K562 (cell line): ENCODE results near the gene TNFRSF13B. TPM values are rescaled to one million over a fixed set of nuclear protein-coding genes. Genes with fewer than 3 reads are reported as not detected.

Experiments
- ATAC-seq: fragments of 200-7000 bp; cut with Tn5 transposase; 3 replicates; pipeline ENCODE4 v1.9.1; 2020; ENCODE audit warnings: moderate library complexity
- BruUV-seq: library from RNA; stranded (reverse); fragments of 400-500 nt; replicated peaks from 2 replicates; lab custom pipeline; 2021; lab: Mats Ljungman, UMichigan
- CTCF ChIA-PET: fragments of 300-600 bp; formaldehyde crosslinking; extraction: SDS; loops from one replicate; lab custom pipeline; 2021; ENCODE audit warnings: low intra/inter-chr PET ratio; lab: Yijun Ruan, JAX
- POLR2A ChIA-PET: fragments of 300-600, 350-650 bp; sonication (Branson Sonifier 250); formaldehyde crosslinking; extraction: SDS; loops from one replicate; lab custom pipeline; 2021; ENCODE audit warnings: antibody characterized with exemption, inconsistent platforms; lab: Yijun Ruan, JAX
- DNase-seq, 4 experiments: peaks; one replicate each; pipeline versions ENCODE4 v3.0.0 to v3.0.0-alpha.2; 2011 to 2018; ENCODE audit warnings: low spot score in 3 of 4, mixed read lengths in 3 of 4; ENCODE audit errors: extremely low read depth in 1 of 4
- FAIRE-seq: peaks from 2 replicates; lab custom pipeline; 2011; peaks lifted over from hg19 to GRCh38; lab: Jason Lieb, UNC
- H2AFZ ChIP-seq: 2 replicates; pipeline ENCODE4 v1.6.0; 2011; ENCODE audit warnings: low read depth, low read length, control low read depth, inconsistent platforms
- H3K27ac ChIP-seq: fragments of 200-600 bp; 3 replicates; pipeline ENCODE4 v1.8.0; 2011; ENCODE audit warnings: low read depth, mild to moderate bottlenecking, control low read depth, inconsistent platforms, low read length, moderate library complexity, mixed read lengths; ENCODE audit errors: extremely low read depth
- H3K27me3 ChIP-seq, 2 experiments: fragments of 300-600 bp in 1 of 2; 2 replicates in 1 of 2; 3 replicates in 1 of 2; pipeline versions ENCODE4 v1.6.0 to v1.8.0; 2011; ENCODE audit warnings: inconsistent platforms in 2 of 2, low read length in 2 of 2, mild to moderate bottlenecking in 1 of 2, mixed read lengths in 1 of 2, moderate library complexity in 1 of 2; ENCODE audit not compliant: control insufficient read depth in 2 of 2, insufficient read depth in 2 of 2
- H3K36me3 ChIP-seq: fragments of 300-600 bp; 3 replicates; pipeline ENCODE4 v1.8.0; 2011; ENCODE audit warnings: mild to moderate bottlenecking, low read length, inconsistent platforms; ENCODE audit not compliant: control insufficient read depth, insufficient read depth
- H3K4me1 ChIP-seq, 2 experiments: fragments of 200-600 bp in 1 of 2; replicated peaks in 1 of 2; 2 replicates in 1 of 2; 3 replicates in 1 of 2; pipeline versions ENCODE4 v1.5.1 to v1.8.0; 2011; ENCODE audit warnings: inconsistent platforms in 2 of 2, low read length in 2 of 2, mild to moderate bottlenecking in 1 of 2, mixed read lengths in 1 of 2, moderate library complexity in 1 of 2; ENCODE audit not compliant: control insufficient read depth in 2 of 2, insufficient read depth in 2 of 2
- H3K4me2 ChIP-seq: 2 replicates; pipeline ENCODE4 v1.6.1; 2011; ENCODE audit warnings: low read length, control low read depth, inconsistent platforms, mixed read lengths; ENCODE audit not compliant: insufficient read depth
- H3K4me3 ChIP-seq: fragments of 200-600 bp; sonication (generic), shearing (Covaris generic); 2 replicates; pipeline ENCODE4 v1.5.1; 2016; ENCODE audit warnings: control low read depth, inconsistent platforms
- H3K79me2 ChIP-seq: fragments of 200-600 bp; 3 replicates; pipeline ENCODE4 v1.8.0; 2011; ENCODE audit warnings: low read length, inconsistent platforms; ENCODE audit not compliant: control insufficient read depth, insufficient read depth
- H3K9ac ChIP-seq, 2 experiments: 2 replicates each; pipeline versions ENCODE4 v1.6.0 to v1.6.1; 2011; ENCODE audit warnings: low read depth in 2 of 2, low read length in 2 of 2, control low read depth in 1 of 2, inconsistent platforms in 1 of 2, mild to moderate bottlenecking in 1 of 2, mixed read lengths in 1 of 2; ENCODE audit not compliant: insufficient read depth in 1 of 2
- H3K9me1 ChIP-seq: one replicate; pipeline ENCODE4 v1.6.0; 2011; ENCODE audit warnings: inconsistent platforms, mild to moderate bottlenecking, low read length, moderate library complexity; ENCODE audit not compliant: control insufficient read depth, insufficient read depth
- H3K9me3 ChIP-seq: replicated peaks from 2 replicates; pipeline ENCODE4 v1.5.1; 2011; ENCODE audit warnings: low read depth, low read length, inconsistent platforms; ENCODE audit not compliant: control insufficient read depth, insufficient read depth
- H4K20me1 ChIP-seq: replicated peaks from 2 replicates; pipeline ENCODE4 v1.6.1; 2011; ENCODE audit warnings: low read length, inconsistent platforms, mixed read lengths; ENCODE audit not compliant: control insufficient read depth, insufficient read depth
- ADNP ChIP-seq: fragments of 200-800 bp; sonication (Bioruptor generic); IDR thresholded peaks from 2 replicates; pipeline ENCODE4 v1.6.1; 2016; ENCODE audit warnings: missing genetic modification characterization, missing compliant biosample characterization
- ELF1 ChIP-seq: fragments of 200-800 bp; sonication (Bioruptor generic); IDR thresholded peaks from 2 replicates; pipeline ENCODE4 v1.6.1; 2016; ENCODE audit warnings: missing genetic modification characterization, missing compliant biosample characterization
- PRPF4 ChIP-seq: fragments of 200-400 bp; formaldehyde crosslinking; IDR thresholded peaks from one replicate; pipeline ENCODE4 v1.6.1; 2017; ENCODE audit warnings: low read length, low read depth, mild to moderate bottlenecking; ENCODE audit not compliant: insufficient read depth, poor library complexity, severe bottlenecking
- RHOXF2B ChIP-seq: fragments of 250-450 bp; sonication (Bioruptor Pico); conservative IDR thresholded peaks from 2 replicates; pipeline ENCODE4 v1.5.1; 2021
- TOE1 ChIP-seq, 2 experiments: fragments of 450-650 bp in 1 of 2; sonication (generic) in 1 of 2; formaldehyde crosslinking in 1 of 2; IDR thresholded peaks; 2 replicates each; pipeline versions ENCODE4 v1.7.1 to v1.8.0; 2016 to 2022; ENCODE audit warnings: borderline replicate concordance in 2 of 2, mild to moderate bottlenecking in 2 of 2, antibody characterized with exemption in 1 of 2, inconsistent platforms in 1 of 2, low read depth in 1 of 2, missing genetic modification reagents in 1 of 2, moderate library complexity in 1 of 2
- ZNF24 ChIP-seq: fragments of 450-650 bp; IDR thresholded peaks from 2 replicates; pipeline ENCODE4 v1.6.1; 2016
- WGBS: fragments of 100-300 bp; shearing (Covaris generic); methylation state at CpG from one replicate; pipeline ENCODE4 v1.1.6; 2016; ENCODE audit warnings: low coverage, mixed read lengths; ENCODE audit not compliant: insufficient coverage; ENCODE audit errors: missing lambda C conversion rate; 5-methylcytosine and 5-hydroxymethylcytosine counted together
- in situ Hi-C: fragments of 300-500 bp; cut with MboI; formaldehyde crosslinking; loops from 4 replicates; pipeline ENCODE4 v1.15.0; 2018; ENCODE audit warnings: inconsistent platforms, mixed read lengths
- intact Hi-C: fragments of 100-400 bp; cut with micrococcal nuclease; formaldehyde crosslinking; loops from 2 replicates; pipeline ENCODE4 v1.14.2; 2022
- polyA plus RNA-seq, 8 experiments: library from polyadenylated mRNA; depleted of rRNA in 4 of 8; stranded (reverse) in 5 of 8; unstranded in 3 of 8; fragments of >200 nt; fragmentation: Nextera tagmentation in 2 of 8; fragmentation: Illumina TruSeq in 1 of 8; extraction: Ambion mirVana in 2 of 8; extraction: Trizol in 1 of 8; gene quantifications; 2 replicates each; pipeline versions ENCODE4 v1.2.1 to v1.2.3, GENCODE V29; 2011 to 2014; ENCODE audit warnings: inconsistent platforms in 1 of 8, missing spikeins in 1 of 8
- total RNA-seq, 7 experiments: library from RNA; depleted of rRNA in 6 of 7; stranded (reverse); fragments of >200 nt in 6 of 7; fragmentation: Illumina TruSeq in 2 of 7; extraction: Trizol in 2 of 7; gene quantifications; 2 replicates each; pipeline versions ENCODE4 v1.2.1 to v1.2.3, GENCODE V29; 2011 to 2021; ENCODE audit warnings: low replicate concordance in 1 of 7
- TF ChIP-seq, protein P1 (sequence below): sonication (generic); formaldehyde crosslinking; IDR thresholded peaks from 2 replicates; pipeline ENCODE4 v1.8.0; 2023; ENCODE audit warnings: mild to moderate bottlenecking, missing genetic modification reagents
- TF ChIP-seq, protein P2 (sequence below): sonication (generic); formaldehyde crosslinking; IDR thresholded peaks from 2 replicates; pipeline ENCODE4 v1.8.0; 2023; ENCODE audit warnings: mild to moderate bottlenecking, missing genetic modification reagents
- TF ChIP-seq, protein P3 (sequence below): sonication (generic); formaldehyde crosslinking; IDR thresholded peaks from 2 replicates; pipeline ENCODE4 v1.8.1; 2023; ENCODE audit warnings: mild to moderate bottlenecking, missing genetic modification reagents
- TF ChIP-seq, protein P4 (sequence below): fragments of 450-650 bp; formaldehyde crosslinking; IDR thresholded peaks from 2 replicates; pipeline ENCODE4 v1.4.0; 2020; ENCODE audit warnings: mild to moderate bottlenecking, moderate library complexity

TNFRSF13B gene
- total and polyA plus RNA-seq, 9 of the 15 experiments (the other 6 are each of a cell fraction or from before 2014, with no cell fraction given): not detected

DNA sequence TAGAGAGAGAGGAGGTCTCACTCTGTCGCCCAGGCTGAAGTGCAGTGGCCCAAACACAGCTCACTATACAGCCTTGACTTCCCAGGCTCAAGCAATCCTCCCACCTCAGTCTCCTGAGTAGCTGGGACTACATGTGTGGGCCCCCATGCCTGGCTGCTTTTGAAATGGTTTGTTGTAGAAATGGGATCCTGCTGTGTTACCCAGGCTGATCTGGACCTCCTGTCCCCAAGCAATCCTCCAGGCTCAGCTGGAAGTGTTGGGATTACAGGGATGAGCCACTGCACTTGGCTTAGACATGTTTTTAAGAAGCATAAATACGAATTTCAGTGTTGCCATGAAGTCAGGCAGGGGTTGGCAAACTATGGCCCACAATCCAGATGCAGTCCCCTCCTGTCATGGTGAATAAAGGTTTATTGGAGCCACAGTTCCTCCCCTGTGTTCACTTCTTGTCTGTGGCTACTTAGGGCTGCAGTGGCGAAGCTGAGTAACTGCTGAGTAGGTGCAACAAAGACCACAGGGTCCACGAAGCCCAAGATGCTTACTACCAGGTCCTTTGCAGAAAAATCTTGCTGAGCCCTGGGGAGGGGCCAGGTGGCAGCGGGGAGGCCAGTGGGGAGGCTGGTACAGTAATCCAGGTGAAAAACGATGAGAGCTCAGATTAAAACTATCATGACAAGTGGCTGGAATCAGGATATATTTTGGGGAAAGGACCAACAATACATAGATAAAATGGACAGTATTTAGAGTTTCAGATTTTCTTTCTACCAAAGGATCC lies 35.2 kb downstream of the TNFRSF13B start:
- no peaks in the 10 kb centered on the region for H3K9me3 ChIP-seq
- H2AFZ ChIP-seq: no peak overlapping the region
- FAIRE-seq (no peak), DNase-seq (no peak), ATAC-seq (no peak)
- in situ Hi-C loops (no loop called here), intact Hi-C loops (no loop called here)
- no peaks in the 10 kb centered on the region for H3K9me1 ChIP-seq
- H3K4me1 ChIP-seq: no peaks in the 10 kb centered on the region
- no peak overlapping the region for H3K4me2 ChIP-seq
- H3K79me2 ChIP-seq: no peaks in the 10 kb centered on the region
- ChIA-PET POLR2A (no interaction called here), CTCF (no interaction called here)
- BruUV-seq: no TSS peak
- H3K27ac ChIP-seq: no peak overlapping the region
- H3K27me3 ChIP-seq: peaks cover 0 to 71% of the 10 kb centered on the region in 2 experiments; a peak in 2 of 5 replicates
- no peaks in the 10 kb centered on the region for H3K36me3 ChIP-seq
- 0% methylated on average over 6 of the region's 6 CpGs for WGBS
- no peaks in the 10 kb centered on the region for H4K20me1 ChIP-seq
- H3K4me3 ChIP-seq: no peak overlapping the region
- H3K9ac ChIP-seq: no peak overlapping the region
- TF ChIP-seq ELF1 (no peak), ADNP (no peak), RHOXF2B (CRISPR knock-in tag) (no peak), ZNF24 (no peak), PRPF4 (no peak), TOE1 (IDR thresholded peaks at IDR 0.05; ENCODE audit: borderline replicate concordance) (no peak), TOE1 (CRISPR knock-in tag; IDR thresholded peaks at IDR 0.05; ENCODE audit: borderline replicate concordance, low read depth) (no peak)
- TF ChIP-seq, protein P1, sequence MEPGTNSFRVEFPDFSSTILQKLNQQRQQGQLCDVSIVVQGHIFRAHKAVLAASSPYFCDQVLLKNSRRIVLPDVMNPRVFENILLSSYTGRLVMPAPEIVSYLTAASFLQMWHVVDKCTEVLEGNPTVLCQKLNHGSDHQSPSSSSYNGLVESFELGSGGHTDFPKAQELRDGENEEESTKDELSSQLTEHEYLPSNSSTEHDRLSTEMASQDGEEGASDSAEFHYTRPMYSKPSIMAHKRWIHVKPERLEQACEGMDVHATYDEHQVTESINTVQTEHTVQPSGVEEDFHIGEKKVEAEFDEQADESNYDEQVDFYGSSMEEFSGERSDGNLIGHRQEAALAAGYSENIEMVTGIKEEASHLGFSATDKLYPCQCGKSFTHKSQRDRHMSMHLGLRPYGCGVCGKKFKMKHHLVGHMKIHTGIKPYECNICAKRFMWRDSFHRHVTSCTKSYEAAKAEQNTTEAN (CRISPR knock-in tag): no peak
- TF ChIP-seq, protein P2, sequence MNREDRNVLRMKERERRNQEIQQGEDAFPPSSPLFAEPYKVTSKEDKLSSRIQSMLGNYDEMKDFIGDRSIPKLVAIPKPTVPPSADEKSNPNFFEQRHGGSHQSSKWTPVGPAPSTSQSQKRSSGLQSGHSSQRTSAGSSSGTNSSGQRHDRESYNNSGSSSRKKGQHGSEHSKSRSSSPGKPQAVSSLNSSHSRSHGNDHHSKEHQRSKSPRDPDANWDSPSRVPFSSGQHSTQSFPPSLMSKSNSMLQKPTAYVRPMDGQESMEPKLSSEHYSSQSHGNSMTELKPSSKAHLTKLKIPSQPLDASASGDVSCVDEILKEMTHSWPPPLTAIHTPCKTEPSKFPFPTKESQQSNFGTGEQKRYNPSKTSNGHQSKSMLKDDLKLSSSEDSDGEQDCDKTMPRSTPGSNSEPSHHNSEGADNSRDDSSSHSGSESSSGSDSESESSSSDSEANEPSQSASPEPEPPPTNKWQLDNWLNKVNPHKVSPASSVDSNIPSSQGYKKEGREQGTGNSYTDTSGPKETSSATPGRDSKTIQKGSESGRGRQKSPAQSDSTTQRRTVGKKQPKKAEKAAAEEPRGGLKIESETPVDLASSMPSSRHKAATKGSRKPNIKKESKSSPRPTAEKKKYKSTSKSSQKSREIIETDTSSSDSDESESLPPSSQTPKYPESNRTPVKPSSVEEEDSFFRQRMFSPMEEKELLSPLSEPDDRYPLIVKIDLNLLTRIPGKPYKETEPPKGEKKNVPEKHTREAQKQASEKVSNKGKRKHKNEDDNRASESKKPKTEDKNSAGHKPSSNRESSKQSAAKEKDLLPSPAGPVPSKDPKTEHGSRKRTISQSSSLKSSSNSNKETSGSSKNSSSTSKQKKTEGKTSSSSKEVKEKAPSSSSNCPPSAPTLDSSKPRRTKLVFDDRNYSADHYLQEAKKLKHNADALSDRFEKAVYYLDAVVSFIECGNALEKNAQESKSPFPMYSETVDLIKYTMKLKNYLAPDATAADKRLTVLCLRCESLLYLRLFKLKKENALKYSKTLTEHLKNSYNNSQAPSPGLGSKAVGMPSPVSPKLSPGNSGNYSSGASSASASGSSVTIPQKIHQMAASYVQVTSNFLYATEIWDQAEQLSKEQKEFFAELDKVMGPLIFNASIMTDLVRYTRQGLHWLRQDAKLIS (CRISPR knock-in tag): no peak
- TF ChIP-seq, protein P3, sequence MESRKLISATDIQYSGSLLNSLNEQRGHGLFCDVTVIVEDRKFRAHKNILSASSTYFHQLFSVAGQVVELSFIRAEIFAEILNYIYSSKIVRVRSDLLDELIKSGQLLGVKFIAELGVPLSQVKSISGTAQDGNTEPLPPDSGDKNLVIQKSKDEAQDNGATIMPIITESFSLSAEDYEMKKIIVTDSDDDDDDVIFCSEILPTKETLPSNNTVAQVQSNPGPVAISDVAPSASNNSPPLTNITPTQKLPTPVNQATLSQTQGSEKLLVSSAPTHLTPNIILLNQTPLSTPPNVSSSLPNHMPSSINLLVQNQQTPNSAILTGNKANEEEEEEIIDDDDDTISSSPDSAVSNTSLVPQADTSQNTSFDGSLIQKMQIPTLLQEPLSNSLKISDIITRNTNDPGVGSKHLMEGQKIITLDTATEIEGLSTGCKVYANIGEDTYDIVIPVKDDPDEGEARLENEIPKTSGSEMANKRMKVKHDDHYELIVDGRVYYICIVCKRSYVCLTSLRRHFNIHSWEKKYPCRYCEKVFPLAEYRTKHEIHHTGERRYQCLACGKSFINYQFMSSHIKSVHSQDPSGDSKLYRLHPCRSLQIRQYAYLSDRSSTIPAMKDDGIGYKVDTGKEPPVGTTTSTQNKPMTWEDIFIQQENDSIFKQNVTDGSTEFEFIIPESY (CRISPR knock-in tag): no peak
- TF ChIP-seq, protein P4, sequence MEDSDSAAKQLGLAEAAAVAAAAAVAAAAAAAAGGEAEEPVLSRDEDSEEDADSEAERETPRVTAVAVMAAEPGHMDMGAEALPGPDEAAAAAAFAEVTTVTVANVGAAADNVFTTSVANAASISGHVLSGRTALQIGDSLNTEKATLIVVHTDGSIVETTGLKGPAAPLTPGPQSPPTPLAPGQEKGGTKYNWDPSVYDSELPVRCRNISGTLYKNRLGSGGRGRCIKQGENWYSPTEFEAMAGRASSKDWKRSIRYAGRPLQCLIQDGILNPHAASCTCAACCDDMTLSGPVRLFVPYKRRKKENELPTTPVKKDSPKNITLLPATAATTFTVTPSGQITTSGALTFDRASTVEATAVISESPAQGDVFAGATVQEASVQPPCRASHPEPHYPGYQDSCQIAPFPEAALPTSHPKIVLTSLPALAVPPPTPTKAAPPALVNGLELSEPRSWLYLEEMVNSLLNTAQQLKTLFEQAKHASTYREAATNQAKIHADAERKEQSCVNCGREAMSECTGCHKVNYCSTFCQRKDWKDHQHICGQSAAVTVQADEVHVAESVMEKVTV (CRISPR knock-in tag): no peak
